Activated T-cell treated with anti-CD3 and anti-CD28 coated beads, Interleukin-2, amount 50 U/mL, for 24 hours (primary cell): ENCODE measurements around the gene FSTL5.

ENCODE experiments used
- DNase-seq: peaks from one replicate; pipeline ENCODE4 v3.0.0-alpha.2; 2020
- H3K27ac Mint-ChIP-seq: 2 replicates; pipeline ENCODE4 v1.8.0; 2020; ENCODE audit warnings: mild to moderate bottlenecking, mixed read lengths
- H3K27me3 Mint-ChIP-seq: 2 replicates; pipeline ENCODE4 v1.8.0; 2020; ENCODE audit warnings: mixed read lengths
- H3K36me3 Mint-ChIP-seq: 2 replicates; pipeline ENCODE4 v1.8.0; 2020; ENCODE audit warnings: low read depth, mixed read lengths
- H3K4me1 Mint-ChIP-seq: 2 replicates; pipeline ENCODE4 v1.8.0; 2020; ENCODE audit warnings: low read depth, mixed read lengths
- H3K4me3 Mint-ChIP-seq: 2 replicates; pipeline ENCODE4 v1.8.0; 2020; ENCODE audit warnings: mild to moderate bottlenecking, moderate library complexity, mixed read lengths
- H3K9me3 Mint-ChIP-seq: 2 replicates; pipeline ENCODE4 v1.8.0; 2020; ENCODE audit warnings: mixed read lengths

FSTL5 gene

DNA sequence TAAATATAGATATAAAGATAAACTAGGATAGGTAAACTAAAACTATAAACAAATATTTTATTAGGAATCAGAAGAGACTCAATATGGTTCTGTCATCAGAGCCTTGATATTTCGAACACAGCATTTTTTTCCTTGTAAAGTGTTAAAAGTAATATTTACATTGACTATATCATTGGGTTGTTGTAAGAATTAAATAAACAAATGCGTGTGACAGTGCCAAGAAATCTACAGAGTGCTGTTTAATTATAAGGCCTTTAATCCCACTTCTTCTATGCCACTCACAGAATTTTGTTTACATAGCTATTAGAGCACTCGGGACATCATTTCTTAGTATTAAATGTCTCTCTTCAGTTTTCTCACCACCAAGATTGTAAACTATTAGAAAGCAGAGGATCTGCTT is 807.4 kb downstream of the FSTL5 start:
- DNase-seq = no peak
- Mint-ChIP-seq H3K9me3 (no peaks in the 10 kb centered on the region), H3K27ac (no peak overlapping the region), H3K4me1 (no peaks in the 10 kb centered on the region), H3K27me3 (no peaks in the 10 kb centered on the region), H3K36me3 (no peaks in the 10 kb centered on the region), H3K4me3 (no peak overlapping the region)

DNA sequence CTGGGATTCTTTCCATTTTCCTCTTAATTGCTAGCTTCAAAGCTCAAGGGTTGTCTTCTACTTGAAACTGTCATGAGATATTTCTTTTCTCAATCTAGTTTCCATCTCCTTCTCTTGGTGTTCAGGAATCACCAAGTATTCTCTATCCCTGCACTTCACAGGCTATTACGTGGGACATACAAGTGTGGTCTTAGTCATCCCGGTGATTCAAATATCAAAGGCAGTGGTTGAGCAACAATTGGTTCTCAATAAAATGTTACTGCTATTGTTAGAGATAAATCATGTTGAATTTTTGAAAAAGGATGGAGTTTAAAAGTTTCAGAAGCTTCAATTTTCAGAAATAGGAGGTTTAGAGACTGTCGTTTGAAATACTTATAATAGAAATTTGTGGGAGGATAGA is 812.9 kb downstream of the FSTL5 start:
- no peaks in the 10 kb centered on the region for H3K27me3 Mint-ChIP-seq
- H3K4me1 Mint-ChIP-seq = no peaks in the 10 kb centered on the region
- H3K9me3 Mint-ChIP-seq = peaks cover 13% of the 10 kb centered on the region
- DNase-seq = no peak
- no peak overlapping the region for H3K4me3 Mint-ChIP-seq
- no peak overlapping the region for H3K27ac Mint-ChIP-seq
- H3K36me3 Mint-ChIP-seq = no peaks in the 10 kb centered on the region

DNA sequence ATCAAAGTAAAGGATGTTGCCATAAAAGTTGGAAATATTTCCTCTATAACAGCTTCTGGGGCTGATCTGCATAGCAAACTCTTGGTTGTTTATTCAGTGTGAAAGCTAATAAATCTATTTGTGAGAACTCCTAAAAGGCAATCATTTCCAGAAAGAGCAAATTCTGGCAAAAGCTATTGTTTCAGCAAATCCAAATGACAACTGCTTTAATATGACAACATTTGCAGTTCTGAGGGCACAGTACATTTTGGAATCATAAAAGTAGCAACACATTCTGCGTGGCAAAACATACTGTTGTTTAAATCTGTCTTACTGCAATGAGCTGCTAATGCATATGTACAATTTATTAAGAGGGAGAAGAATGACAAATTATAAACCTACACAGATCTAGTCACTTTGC is 818.1 kb downstream of the FSTL5 start:
- H3K27me3 Mint-ChIP-seq = no peaks in the 10 kb centered on the region
- H3K4me1 Mint-ChIP-seq = no peaks in the 10 kb centered on the region
- DNase-seq = no peak
- H3K9me3 Mint-ChIP-seq = peaks cover 22% of the 10 kb centered on the region
- H3K36me3 Mint-ChIP-seq = no peaks in the 10 kb centered on the region
- no peak overlapping the region for H3K27ac Mint-ChIP-seq
- no peak overlapping the region for H3K4me3 Mint-ChIP-seq

DNA sequence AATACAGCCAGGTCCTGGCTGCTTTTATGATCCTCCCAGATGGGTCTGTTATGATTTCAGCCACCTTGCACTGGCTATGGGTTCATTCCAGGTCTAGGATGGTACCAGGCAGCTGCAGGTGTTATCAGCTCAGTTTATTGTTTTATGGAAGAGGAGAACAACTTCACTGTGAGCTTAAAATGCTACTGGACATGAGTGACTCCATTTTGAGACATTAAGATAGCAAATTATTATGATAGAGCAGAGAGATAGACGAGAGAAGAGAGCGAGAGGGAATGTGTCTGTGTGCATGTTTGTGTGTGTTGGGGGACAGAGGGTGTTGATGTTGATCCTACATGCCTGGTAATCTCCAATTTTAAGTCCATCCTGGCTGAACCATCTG is 820.2 kb downstream of the FSTL5 start:
- DNase-seq = no peak
- H3K4me1 Mint-ChIP-seq = no peaks in the 10 kb centered on the region
- no peak overlapping the region for H3K4me3 Mint-ChIP-seq
- no peaks in the 10 kb centered on the region for H3K27me3 Mint-ChIP-seq
- H3K36me3 Mint-ChIP-seq = no peaks in the 10 kb centered on the region
- peaks cover 14% of the 10 kb centered on the region for H3K9me3 Mint-ChIP-seq
- no peak overlapping the region for H3K27ac Mint-ChIP-seq

DNA sequence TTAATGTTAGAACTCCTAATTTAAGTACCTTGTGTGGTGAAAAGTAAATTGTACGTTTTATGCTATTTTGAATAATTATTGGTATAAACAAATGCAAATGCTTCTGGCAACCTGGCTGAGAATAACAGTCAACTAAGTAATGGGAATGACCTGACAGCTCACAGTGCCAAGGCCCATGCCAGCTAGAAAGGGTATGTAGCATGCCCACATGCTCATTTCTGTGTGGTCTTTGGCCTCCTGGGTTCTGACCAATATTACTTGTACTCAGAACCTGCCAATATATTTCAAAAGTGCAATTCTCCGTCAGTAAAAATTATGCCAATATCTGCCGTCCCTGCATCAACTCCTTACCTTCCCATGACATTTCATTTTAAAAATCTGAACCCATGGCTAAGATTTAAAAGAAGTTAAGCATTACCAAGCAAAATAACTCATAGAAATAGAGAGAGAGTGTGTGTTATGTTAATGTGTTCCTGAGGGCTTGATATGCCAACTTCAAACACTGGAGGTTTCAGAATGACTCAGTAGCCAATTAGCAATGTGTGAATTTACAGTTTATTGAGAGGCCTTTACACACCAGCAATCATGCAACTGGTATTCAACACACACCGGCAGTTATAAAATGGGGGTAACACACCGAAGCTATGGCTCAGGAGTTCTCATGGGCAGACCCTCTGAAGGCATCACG is 820.8 kb downstream of the FSTL5 start:
- H3K36me3 Mint-ChIP-seq = no peaks in the 10 kb centered on the region
- no peaks in the 10 kb centered on the region for H3K4me1 Mint-ChIP-seq
- no peaks in the 10 kb centered on the region for H3K27me3 Mint-ChIP-seq

DNA sequence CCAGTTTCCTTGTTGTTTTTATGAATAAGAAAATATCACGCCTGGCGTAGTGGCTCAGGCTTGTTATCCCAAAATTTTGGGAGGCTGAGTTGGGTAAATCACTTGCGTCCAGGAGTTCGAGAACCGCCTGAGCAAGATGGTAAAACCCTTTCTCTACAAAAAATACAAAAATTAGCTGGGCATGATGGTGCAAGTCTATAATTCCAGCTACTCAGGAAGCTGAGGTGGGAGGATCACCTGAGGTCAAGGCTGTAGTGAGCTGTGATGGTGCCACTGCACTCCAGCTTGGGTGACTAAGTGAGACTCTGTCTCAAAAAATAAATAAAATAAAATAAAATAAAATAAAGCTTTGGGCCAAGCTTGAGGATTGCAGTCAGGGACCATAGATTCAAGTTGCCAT is 827.2 kb downstream of the FSTL5 start:
- Mint-ChIP-seq H3K27ac (no peak overlapping the region), H3K4me1 (no peaks in the 10 kb centered on the region), H3K36me3 (no peaks in the 10 kb centered on the region)

More for the DNA sequence above, 820.8 kb downstream of the FSTL5 start:
- H3K9me3 Mint-ChIP-seq = peaks cover 14% of the 10 kb centered on the region
- H3K4me3 Mint-ChIP-seq = no peak overlapping the region
- no peak overlapping the region for H3K27ac Mint-ChIP-seq
- DNase-seq = no peak

DNA sequence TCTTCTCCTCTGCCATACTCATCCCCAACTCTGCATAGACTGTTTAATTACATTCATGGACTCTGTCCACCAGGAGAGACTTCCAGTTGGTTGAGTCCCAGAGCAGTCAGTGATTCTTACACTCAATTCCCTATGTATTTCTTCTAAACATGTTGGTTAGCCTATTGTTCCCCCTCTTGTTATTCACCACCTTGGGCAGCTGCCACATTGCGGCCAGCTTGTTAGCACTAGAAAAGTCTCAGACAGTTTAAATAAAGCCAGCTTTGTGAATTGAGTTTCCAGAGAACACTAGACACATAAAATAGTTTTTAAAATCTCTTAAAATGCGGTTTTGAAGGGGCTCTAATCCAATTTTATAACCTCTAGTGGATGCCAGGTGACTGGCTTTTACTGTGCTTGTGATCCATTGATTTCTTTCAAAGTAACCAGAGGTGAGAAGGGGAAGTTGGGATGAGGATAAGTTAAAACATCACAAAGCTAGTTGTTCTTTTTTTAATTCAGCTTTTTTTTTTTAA is 827.7 kb downstream of the FSTL5 start:
- no peaks in the 10 kb centered on the region for H3K36me3 Mint-ChIP-seq
- no peak overlapping the region for H3K4me3 Mint-ChIP-seq
- no peaks in the 10 kb centered on the region for H3K27me3 Mint-ChIP-seq
- no peak overlapping the region for H3K27ac Mint-ChIP-seq
- peaks cover 3% of the 10 kb centered on the region for H3K9me3 Mint-ChIP-seq
- no peak for DNase-seq
- no peaks in the 10 kb centered on the region for H3K4me1 Mint-ChIP-seq

More for the DNA sequence above, 827.2 kb downstream of the FSTL5 start:
- DNase-seq = no peak
- Mint-ChIP-seq H3K4me3 (no peak overlapping the region), H3K9me3 (peaks cover 3% of the 10 kb centered on the region), H3K27me3 (no peaks in the 10 kb centered on the region)
